ENCODE measurements around the gene RGS9. TPM values are rescaled to one million over a fixed set of nuclear protein-coding genes. Genes with fewer than 3 reads are reported as not detected.

Gene RGS9
- total and polyA plus RNA-seq, 2 of the 13 experiments (the other 11 are each of a cell fraction or from before 2014, with no cell fraction given): 0.44 to 0.74 TPM

DNA sequence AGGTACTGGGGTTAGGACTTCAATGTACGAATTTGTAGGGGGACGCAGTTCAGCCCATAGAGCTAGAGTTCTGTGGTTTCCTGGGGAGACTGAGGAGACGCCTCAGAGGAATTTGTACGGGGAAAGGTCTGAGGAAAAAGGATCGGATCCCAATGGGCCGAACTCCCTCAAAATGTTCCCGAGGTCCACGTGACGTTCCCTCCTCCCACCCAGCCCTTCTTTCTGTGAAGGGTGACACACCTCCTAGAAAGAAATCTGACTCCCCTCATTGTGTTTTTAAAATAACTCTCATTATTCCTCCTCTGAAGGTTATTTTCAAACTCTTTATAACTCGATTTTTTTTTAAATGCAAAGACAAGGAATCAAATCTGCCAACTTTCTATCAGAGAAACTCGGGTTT lies 8.6 kb downstream of the RGS9 start (continued):
- TF ChIP-seq ZSCAN29 (CRISPR knock-in tag; conservative IDR thresholded peaks at IDR 0.05) (no peak), NFIB (CRISPR knock-in tag; IDR thresholded peaks at IDR 0.05; ENCODE audit: borderline replicate concordance) (no peak), ZNF317 (CRISPR knock-in tag; IDR thresholded peaks at IDR 0.05) (no peak), ZNF713 (CRISPR knock-in tag; IDR thresholded peaks at IDR 0.05) (no peak)
- TF ChIP-seq, protein P1, sequence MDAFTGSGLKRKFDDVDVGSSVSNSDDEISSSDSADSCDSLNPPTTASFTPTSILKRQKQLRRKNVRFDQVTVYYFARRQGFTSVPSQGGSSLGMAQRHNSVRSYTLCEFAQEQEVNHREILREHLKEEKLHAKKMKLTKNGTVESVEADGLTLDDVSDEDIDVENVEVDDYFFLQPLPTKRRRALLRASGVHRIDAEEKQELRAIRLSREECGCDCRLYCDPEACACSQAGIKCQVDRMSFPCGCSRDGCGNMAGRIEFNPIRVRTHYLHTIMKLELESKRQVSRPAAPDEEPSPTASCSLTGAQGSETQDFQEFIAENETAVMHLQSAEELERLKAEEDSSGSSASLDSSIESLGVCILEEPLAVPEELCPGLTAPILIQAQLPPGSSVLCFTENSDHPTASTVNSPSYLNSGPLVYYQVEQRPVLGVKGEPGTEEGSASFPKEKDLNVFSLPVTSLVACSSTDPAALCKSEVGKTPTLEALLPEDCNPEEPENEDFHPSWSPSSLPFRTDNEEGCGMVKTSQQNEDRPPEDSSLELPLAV (CRISPR knock-in tag; conservative IDR thresholded peaks at IDR 0.05; ENCODE audit: low read depth): no peak

DNA sequence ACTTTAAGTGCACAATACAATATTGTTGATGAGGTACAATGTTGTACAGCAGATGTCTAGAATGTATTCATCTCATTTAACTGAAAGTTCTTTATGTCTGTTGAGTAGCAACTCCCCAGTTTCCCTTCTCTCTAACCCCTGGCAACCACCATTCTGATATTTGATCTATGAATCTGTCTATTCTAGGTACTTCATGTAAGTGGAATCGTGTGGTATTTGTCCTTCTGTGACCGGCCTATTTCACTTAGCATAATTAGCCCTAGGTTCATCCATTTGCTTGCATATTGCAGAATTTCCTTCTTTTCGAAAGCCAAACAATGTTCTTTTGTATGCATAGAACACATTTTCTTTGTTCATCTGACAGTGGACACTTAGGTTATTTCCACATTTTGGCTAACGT lies 10.8 kb downstream of the RGS9 start:
- no peak for FAIRE-seq
- Histone ChIP-seq H4K20me1 (ENCODE audit: insufficient read depth, low read length) (no peaks in the 10 kb centered on the region), H3K79me2 (ENCODE audit: insufficient read depth, low read length) (no peaks in the 10 kb centered on the region), H3K9me3 (ENCODE audit: low read length) (no peaks in the 10 kb centered on the region), H3K27ac (ENCODE audit: extremely low read length, insufficient read depth, low read length) (no peak overlapping the region), H3K9ac (ENCODE audit: insufficient read depth, low read depth, low read length) (no peak overlapping the region), H3K36me3 (replicated peaks in 1 of 2; ENCODE audit: control insufficient read depth in 1 of 2, insufficient read depth in 2 of 2, low read length in 2 of 2) (no peaks in the 10 kb centered on the region), H3K27me3 (ENCODE audit: control insufficient read depth in 1 of 2, insufficient read depth in 2 of 2, low read length in 2 of 2) (peaks cover 2 to 41% of the 10 kb centered on the region in 2 experiments; a peak in 4 of 5 replicates), H3K4me1 (ENCODE audit: insufficient read depth, low read length) (no peaks in the 10 kb centered on the region), H3K4me2 (ENCODE audit: low read depth, low read length) (no peak overlapping the region), H2AFZ (ENCODE audit: low read length) (no peak overlapping the region), H3K4me3 (replicated peaks in 1 of 3; ENCODE audit: insufficient read depth in 1 of 3, low read depth in 2 of 3, low read length in 3 of 3) (no peak overlapping the region)
- CTCF ChIA-PET (ENCODE audit: low intra/inter-chr PET ratio, low total read pairs): no interaction called here
- no TSS peak for BruUV-seq (replicated peaks)
- in situ Hi-C loops (cut with HindIII; ENCODE audit: extremely low pct_ligation_motif_present, low pct_unique_long_range_greater_than_20kb): no loop called here
- 7% methylated on average over 4 of the region's 4 CpGs for WGBS (ENCODE audit: low lambda C conversion rate)
- POLR2A ChIA-PET: no interaction called here
- TF ChIP-seq KAT7 (CRISPR knock-in tag; IDR thresholded peaks at IDR 0.05; ENCODE audit: borderline replicate concordance): no peak
- no peak for TF ChIP-seq CAMTA2 (CRISPR knock-in tag; IDR thresholded peaks at IDR 0.05; ENCODE audit: borderline replicate concordance)
- TF ChIP-seq, protein P2, sequence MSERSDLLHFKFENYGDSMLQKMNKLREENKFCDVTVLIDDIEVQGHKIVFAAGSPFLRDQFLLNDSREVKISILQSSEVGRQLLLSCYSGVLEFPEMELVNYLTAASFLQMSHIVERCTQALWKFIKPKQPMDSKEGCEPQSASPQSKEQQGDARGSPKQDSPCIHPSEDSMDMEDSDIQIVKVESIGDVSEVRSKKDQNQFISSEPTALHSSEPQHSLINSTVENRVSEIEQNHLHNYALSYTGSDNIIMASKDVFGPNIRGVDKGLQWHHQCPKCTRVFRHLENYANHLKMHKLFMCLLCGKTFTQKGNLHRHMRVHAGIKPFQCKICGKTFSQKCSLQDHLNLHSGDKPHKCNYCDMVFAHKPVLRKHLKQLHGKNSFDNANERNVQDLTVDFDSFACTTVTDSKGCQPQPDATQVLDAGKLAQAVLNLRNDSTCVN (CRISPR knock-in tag; IDR thresholded peaks at IDR 0.05; ENCODE audit: borderline replicate concordance): no peak
- TF ChIP-seq XRCC5 (optimal IDR thresholded peaks at IDR 0.05; ENCODE audit: low read length): no peak
- TF ChIP-seq, protein P3, sequence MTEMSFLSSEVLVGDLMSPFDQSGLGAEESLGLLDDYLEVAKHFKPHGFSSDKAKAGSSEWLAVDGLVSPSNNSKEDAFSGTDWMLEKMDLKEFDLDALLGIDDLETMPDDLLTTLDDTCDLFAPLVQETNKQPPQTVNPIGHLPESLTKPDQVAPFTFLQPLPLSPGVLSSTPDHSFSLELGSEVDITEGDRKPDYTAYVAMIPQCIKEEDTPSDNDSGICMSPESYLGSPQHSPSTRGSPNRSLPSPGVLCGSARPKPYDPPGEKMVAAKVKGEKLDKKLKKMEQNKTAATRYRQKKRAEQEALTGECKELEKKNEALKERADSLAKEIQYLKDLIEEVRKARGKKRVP (CRISPR knock-in tag; IDR thresholded peaks at IDR 0.05): no peak
- TF ChIP-seq SRSF9 (IDR thresholded peaks at IDR 0.05; ENCODE audit: borderline replicate concordance, insufficient read depth, low read depth, low read length, poor library complexity, severe bottlenecking): no peak
- TF ChIP-seq, protein P4, sequence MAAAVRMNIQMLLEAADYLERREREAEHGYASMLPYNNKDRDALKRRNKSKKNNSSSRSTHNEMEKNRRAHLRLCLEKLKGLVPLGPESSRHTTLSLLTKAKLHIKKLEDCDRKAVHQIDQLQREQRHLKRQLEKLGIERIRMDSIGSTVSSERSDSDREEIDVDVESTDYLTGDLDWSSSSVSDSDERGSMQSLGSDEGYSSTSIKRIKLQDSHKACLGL (CRISPR knock-in tag; IDR thresholded peaks at IDR 0.05): no peak
- no peak for TF ChIP-seq ZNF468 (CRISPR knock-in tag; IDR thresholded peaks at IDR 0.05)
- intact Hi-C loops (cut with micrococcal nuclease; ENCODE audit: unreplicated experiment): no loop called here
- no peak for ATAC-seq
- no peak for DNase-seq (ENCODE audit: low spot score)

Measured in HepG2 (cell line).